ENCODE data around the gene HEG1.

The HEG1 gene

GRCh38 chr3:125069452-125069851 lies 13.7 kb upstream of the HEG1 start:
- DNase-seq = no peak

- no peak for DNase-seq
These were observed 12.5 kb upstream of the HEG1 start for GRCh38 chr3:125068265-125068664.

GRCh38 chr3:125067225-125067624 lies 11.4 kb upstream of the HEG1 start:
- peak; percentile 66 for DNase-seq

GRCh38 chr3:125062904-125063618 lies 7.3 kb upstream of the HEG1 start:
- peak; percentile 96 for DNase-seq

- no peak for DNase-seq
These were observed 5.8 kb upstream of the HEG1 start for GRCh38 chr3:125061646-125062045.

GRCh38 chr3:125061170-125061569 lies 5.4 kb upstream of the HEG1 start:
- DNase-seq = peak; percentile 68

GRCh38 chr3:125059488-125060245 lies 3.9 kb upstream of the HEG1 start:
- no peak for DNase-seq

GRCh38 chr3:125058959-125059358 lies 3.2 kb upstream of the HEG1 start:
- no peak for DNase-seq

- DNase-seq = no peak
These were observed 2.7 kb upstream of the HEG1 start for GRCh38 chr3:125058529-125058928.

- peak; percentile 70 for DNase-seq
These were observed 1.5 kb upstream of the HEG1 start for GRCh38 chr3:125057186-125057850.

- DNase-seq = no peak
These were observed 375 bp downstream of the HEG1 start for GRCh38 chr3:125055331-125055912.

GRCh38 chr3:125054449-125055329 lies 1.1 kb downstream of the HEG1 start:
- peak; percentile 53 for DNase-seq

GRCh38 chr3:125054062-125054448 lies 1.7 kb downstream of the HEG1 start:
- DNase-seq = no peak

- DNase-seq = no peak
These were observed 2.5 kb downstream of the HEG1 start for GRCh38 chr3:125053304-125053699.

- DNase-seq = peak; percentile 85
These were observed 3.0 kb downstream of the HEG1 start for GRCh38 chr3:125052624-125053303.

GRCh38 chr3:125051715-125052581 lies 3.8 kb downstream of the HEG1 start:
- DNase-seq = peak; percentile 92

GRCh38 chr3:125051205-125051604 lies 4.6 kb downstream of the HEG1 start:
- DNase-seq = no peak

GRCh38 chr3:125050488-125051090 lies 5.2 kb downstream of the HEG1 start:
- DNase-seq = no peak

GRCh38 chr3:125048282-125048681 lies 7.5 kb downstream of the HEG1 start:
- no peak for DNase-seq

GRCh38 chr3:125045965-125046364 lies 9.8 kb downstream of the HEG1 start:
- peak; percentile 89 for DNase-seq

Measured in fibroblast of skin of abdomen (primary cell).